CD4-positive, alpha-beta T cell treated with Interleukin-4 for 1 hour (primary cell): ENCODE results near the gene NTM.
"Not testable (repeated sequence)": the region's sequence is repeated elsewhere in the genome, so short reads cannot be mapped to it uniquely, and the experiment has no call there.

Source experiments
- DNase-seq, 2 donors: peaks; one replicate each; pipeline ENCODE4 v3.0.0-alpha.2; 2020 to 2022

NTM gene

GRCh38 chr11:131907371-131907770, 537.0 kb downstream of the NTM start:
- DNase-seq: no peak

GRCh38 chr11:131908316-131908715, 537.9 kb downstream of the NTM start:
- DNase-seq: no peak

GRCh38 chr11:131909426-131910177, 539.2 kb downstream of the NTM start:
- DNase-seq: no peak

GRCh38 chr11:131910178-131910522, 539.7 kb downstream of the NTM start:
- DNase-seq: no peak

- DNase-seq: no peak
Measured at GRCh38 chr11:131910523-131911387, 540.3 kb downstream of the NTM start.

- not testable (repeated sequence) for DNase-seq
Measured at GRCh38 chr11:131911388-131912032, 541.1 kb downstream of the NTM start.

GRCh38 chr11:131912134-131912533, 541.7 kb downstream of the NTM start:
- no peak for DNase-seq

- no peak for DNase-seq
Measured at GRCh38 chr11:131913267-131913666, 542.9 kb downstream of the NTM start.

GRCh38 chr11:131914361-131914774, 544.0 kb downstream of the NTM start:
- no peak for DNase-seq

- DNase-seq: no peak
Measured at GRCh38 chr11:131916638-131917037, 546.2 kb downstream of the NTM start.

GRCh38 chr11:131917634-131918384, 547.4 kb downstream of the NTM start:
- no peak for DNase-seq

- DNase-seq: no peak
Measured at GRCh38 chr11:131918663-131919062, 548.2 kb downstream of the NTM start.

- DNase-seq: no peak
Measured at GRCh38 chr11:131922220-131922619, 551.8 kb downstream of the NTM start.

GRCh38 chr11:131923309-131923708, 552.9 kb downstream of the NTM start:
- no peak for DNase-seq

- DNase-seq: no peak
Measured at GRCh38 chr11:131924001-131924400, 553.6 kb downstream of the NTM start.

GRCh38 chr11:131924457-131925201, 554.2 kb downstream of the NTM start:
- DNase-seq: no peak

GRCh38 chr11:131925829-131926228, 555.4 kb downstream of the NTM start:
- no peak for DNase-seq

- no peak for DNase-seq
Measured at GRCh38 chr11:131928992-131929391, 558.6 kb downstream of the NTM start.

GRCh38 chr11:131932584-131933325, 562.3 kb downstream of the NTM start:
- no peak for DNase-seq

- DNase-seq: no peak
Measured at GRCh38 chr11:131934006-131934405, 563.6 kb downstream of the NTM start.

GRCh38 chr11:131938351-131938751, 567.9 kb downstream of the NTM start:
- DNase-seq: no peak
